Neural progenitor cell (in vitro differentiated cells): ENCODE results near the gene INPP4B. TPM values are rescaled to one million over a fixed set of nuclear protein-coding genes. Genes with fewer than 3 reads are reported as not detected.
"Not testable (repeated sequence)": the region's sequence is repeated elsewhere in the genome, so short reads cannot be mapped to it uniquely, and the experiment has no call there.

Experiments
- DNase-seq: peaks from one replicate; pipeline ENCODE4 v3.0.0-alpha.2; 2016; ENCODE audit warnings: low spot score
- H2AFZ ChIP-seq: fragments of 200-600 bp; sonication (generic); replicated peaks from 2 replicates; pipeline ENCODE4 v1.6.1; 2016; ENCODE audit warnings: antibody characterized with exemption
- H3F3A ChIP-seq: fragments of 200-600 bp; sonication (generic); 2 replicates; pipeline ENCODE4 v1.6.1; 2016; ENCODE audit warnings: antibody characterized with exemption, low read depth
- H3K27ac ChIP-seq: fragments of 200-600 bp; sonication (generic); 2 replicates; pipeline ENCODE4 v1.5.1; 2016; ENCODE audit warnings: mild to moderate bottlenecking
- H3K27me3 ChIP-seq: fragments of 200-600 bp; sonication (generic); 2 replicates; pipeline ENCODE4 v1.6.1; 2016; ENCODE audit warnings: mild to moderate bottlenecking, moderate library complexity
- H3K36me3 ChIP-seq: fragments of 200-600 bp; sonication (generic); 2 replicates; pipeline ENCODE4 v1.5.1; 2016
- H3K4me1 ChIP-seq: fragments of 200-600 bp; sonication (generic); 2 replicates; pipeline ENCODE4 v1.6.1; 2016; ENCODE audit warnings: mixed run types
- H3K4me2 ChIP-seq: fragments of 200-600 bp; sonication (generic); 2 replicates; pipeline ENCODE4 v1.6.1; 2016
- H3K4me3 ChIP-seq: fragments of 200-600 bp; sonication (generic); 2 replicates; pipeline ENCODE4 v1.5.1; 2016
- H3K79me2 ChIP-seq: fragments of 200-600 bp; sonication (generic); 2 replicates; pipeline ENCODE4 v1.6.1; 2016; ENCODE audit warnings: low read depth
- H3K9ac ChIP-seq: fragments of 200-600 bp; sonication (generic); 2 replicates; pipeline ENCODE4 v1.6.1; 2016
- H3K9me3 ChIP-seq: fragments of 200-600 bp; sonication (generic); 2 replicates; pipeline ENCODE4 v1.5.1; 2016; ENCODE audit warnings: low read depth
- H4K20me1 ChIP-seq: fragments of 200-600 bp; sonication (generic); 2 replicates; pipeline ENCODE4 v1.6.1; 2016; ENCODE audit warnings: low read depth
- H3K27ac Mint-ChIP-seq: 3 replicates; pipeline ENCODE4 v1.8.0; 2021; ENCODE audit warnings: mixed read lengths
- H3K27me3 Mint-ChIP-seq: 2 replicates; pipeline ENCODE4 v1.8.0; 2022; ENCODE audit warnings: low read depth, mild to moderate bottlenecking, inconsistent platforms, moderate library complexity, mixed read lengths; ENCODE audit not compliant: insufficient read depth
- H3K36me3 Mint-ChIP-seq: 3 replicates; pipeline ENCODE4 v1.8.0; 2021; ENCODE audit warnings: mixed read lengths
- H3K4me1 Mint-ChIP-seq: 3 replicates; pipeline ENCODE4 v1.8.0; 2021; ENCODE audit warnings: mixed read lengths
- H3K4me3 Mint-ChIP-seq: 3 replicates; pipeline ENCODE4 v1.8.0; 2021; ENCODE audit warnings: mild to moderate bottlenecking, moderate library complexity, mixed read lengths
- H3K9me3 Mint-ChIP-seq: 3 replicates; pipeline ENCODE4 v1.8.0; 2020; ENCODE audit warnings: mixed read lengths
- CTCF ChIP-seq: fragments of 200-600 bp; sonication (generic); IDR thresholded peaks from 2 replicates; pipeline ENCODE4 v1.5.1; 2017; ENCODE audit warnings: antibody characterized with exemption, mild to moderate bottlenecking
- EZH2 ChIP-seq: fragments of 200-600 bp; sonication (generic); IDR thresholded peaks from 2 replicates; pipeline ENCODE4 v1.6.1; 2017; ENCODE audit warnings: antibody characterized with exemption, mild to moderate bottlenecking, moderate library complexity
- EZH2phosphoT487 ChIP-seq: fragments of 200-600 bp; sonication (generic); IDR thresholded peaks from 2 replicates; pipeline ENCODE4 v1.6.1; 2017; ENCODE audit warnings: antibody characterized with exemption
- total RNA-seq: library from RNA; depleted of rRNA; stranded (reverse); fragments of >200 nt; gene quantifications from 2 replicates; pipeline ENCODE4 v1.2.3, GENCODE V29; 2015; ENCODE audit warnings: low replicate concordance

The INPP4B gene
- total RNA-seq, 1 donor from 2014 or later, result 1.3 TPM

GRCh38 chr4:142648378-142648777, 197.7 kb downstream of the INPP4B start:
- H3K27me3 ChIP-seq, result no peaks in the 10 kb centered on the region
- H3K36me3 ChIP-seq, result no peaks in the 10 kb centered on the region
- no peak overlapping the region for H3K27ac ChIP-seq
- H3K9me3 Mint-ChIP-seq, result peaks cover 28% of the 10 kb centered on the region
- no peaks in the 10 kb centered on the region for H3K4me1 ChIP-seq
- H3F3A ChIP-seq, result no peaks in the 10 kb centered on the region
- no peak overlapping the region for H3K4me3 Mint-ChIP-seq
- no peaks in the 10 kb centered on the region for H4K20me1 ChIP-seq
- H3K9ac ChIP-seq, result no peak overlapping the region
- no peaks in the 10 kb centered on the region for H3K79me2 ChIP-seq
- H2AFZ ChIP-seq, result no peak overlapping the region
- no peak for TF ChIP-seq CTCF
- no peak for TF ChIP-seq EZH2phosphoT487
- no peak for TF ChIP-seq EZH2
- no peaks in the 10 kb centered on the region for H3K27me3 Mint-ChIP-seq
- H3K36me3 Mint-ChIP-seq, result no peaks in the 10 kb centered on the region
- H3K4me2 ChIP-seq, result no peak overlapping the region
- peak; percentile 17 for DNase-seq
- no peak overlapping the region for H3K4me3 ChIP-seq
- no peaks in the 10 kb centered on the region for H3K4me1 Mint-ChIP-seq
- H3K27ac Mint-ChIP-seq, result no peak overlapping the region
- H3K9me3 ChIP-seq, result no peaks in the 10 kb centered on the region

DNA sequence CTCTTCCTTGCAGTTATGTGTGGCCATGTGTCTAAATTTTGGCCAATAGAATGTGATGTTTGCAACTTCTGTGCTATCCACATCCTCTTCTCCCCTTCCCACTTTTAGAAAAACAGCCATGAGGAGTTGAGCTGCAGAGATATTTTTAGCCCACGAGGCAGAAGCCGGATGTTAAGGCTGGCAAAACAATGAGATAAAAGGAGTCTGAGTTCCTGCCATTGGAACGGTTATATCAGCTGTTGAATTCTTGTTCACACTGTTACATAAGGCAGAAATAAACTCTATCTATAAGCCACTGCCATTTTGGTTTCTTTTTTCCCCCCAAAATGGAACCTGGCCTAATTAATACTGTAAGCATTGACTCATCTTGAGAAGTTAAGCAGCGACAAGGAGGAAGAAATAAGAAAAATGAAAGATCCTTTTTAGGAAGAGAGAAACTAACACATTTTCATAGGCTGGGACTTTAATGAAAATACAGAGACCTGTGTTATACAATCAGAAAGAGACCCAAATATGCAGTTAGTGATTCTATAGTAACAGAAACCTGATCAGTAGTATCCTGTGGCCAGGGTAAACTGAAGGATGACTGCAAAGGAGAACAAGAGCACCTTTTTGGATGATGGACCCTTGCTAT, 200.5 kb downstream of the INPP4B start:
- no peak overlapping the region for H3K27ac ChIP-seq
- no peak for DNase-seq
- no peaks in the 10 kb centered on the region for H3K27me3 Mint-ChIP-seq

DNA sequence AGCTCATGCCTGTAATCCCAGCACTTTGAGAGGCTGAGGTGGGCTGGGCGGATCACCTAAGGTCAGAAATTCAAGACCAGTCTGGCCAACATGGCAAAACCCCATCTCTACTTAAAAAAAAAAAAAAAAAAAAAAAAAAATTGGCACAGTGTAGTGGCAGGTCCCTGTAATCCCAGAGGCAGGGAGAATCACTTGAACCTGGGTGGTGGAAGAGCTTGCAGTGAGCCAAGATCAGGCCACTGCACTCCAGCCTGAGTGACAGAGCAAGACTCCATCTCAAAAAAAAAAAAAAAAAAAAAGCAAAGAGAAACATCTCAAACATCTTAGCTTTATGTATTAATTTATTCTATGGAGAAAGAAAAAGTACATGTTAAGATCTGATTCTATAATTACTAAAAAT, 201.5 kb downstream of the INPP4B start:
- H4K20me1 ChIP-seq, H3K4me3 Mint-ChIP-seq, H3K9me3 Mint-ChIP-seq, H3K27me3 Mint-ChIP-seq, H3K27ac Mint-ChIP-seq, H3K27me3 ChIP-seq, DNase-seq, H3K4me2 ChIP-seq, H3K9me3 ChIP-seq, H3K79me2 ChIP-seq, H3K9ac ChIP-seq, H3F3A ChIP-seq, H3K4me3 ChIP-seq, H2AFZ ChIP-seq, H3K27ac ChIP-seq, H3K4me1 ChIP-seq, H3K36me3 ChIP-seq, H3K36me3 Mint-ChIP-seq, H3K4me1 Mint-ChIP-seq: not testable (repeated sequence)

More for the DNA sequence above, 200.5 kb downstream of the INPP4B start:
- no peaks in the 10 kb centered on the region for H3K9me3 ChIP-seq
- no peaks in the 10 kb centered on the region for H3K27me3 ChIP-seq
- no peaks in the 10 kb centered on the region for H3K36me3 ChIP-seq
- H2AFZ ChIP-seq, result no peak overlapping the region
- H4K20me1 ChIP-seq, result no peaks in the 10 kb centered on the region
- no peaks in the 10 kb centered on the region for H3K4me1 Mint-ChIP-seq
- H3K79me2 ChIP-seq, result no peaks in the 10 kb centered on the region
- H3K4me3 ChIP-seq, result no peak overlapping the region
- no peak overlapping the region for H3K4me2 ChIP-seq
- peaks cover 10% of the 10 kb centered on the region for H3K9me3 Mint-ChIP-seq
- H3K27ac Mint-ChIP-seq, result no peak overlapping the region
- no peaks in the 10 kb centered on the region for H3K4me1 ChIP-seq
- no peak overlapping the region for H3K4me3 Mint-ChIP-seq
- no peak for TF ChIP-seq EZH2
- TF ChIP-seq EZH2phosphoT487, result no peak
- no peak for TF ChIP-seq CTCF
- no peak overlapping the region for H3K9ac ChIP-seq
- no peaks in the 10 kb centered on the region for H3F3A ChIP-seq
- no peaks in the 10 kb centered on the region for H3K36me3 Mint-ChIP-seq

GRCh38 chr4:142637614-142638013, 208.5 kb downstream of the INPP4B start:
- Histone ChIP-seq H3K27ac (no peak overlapping the region), H3K4me2 (no peak overlapping the region), H2AFZ (no peak overlapping the region), H3K27me3 (no peaks in the 10 kb centered on the region), H3K36me3 (peaks cover 9% of the 10 kb centered on the region), H4K20me1 (no peaks in the 10 kb centered on the region), H3K9ac (no peak overlapping the region), H3K9me3 (no peaks in the 10 kb centered on the region), H3K4me1 (no peaks in the 10 kb centered on the region), H3K79me2 (no peaks in the 10 kb centered on the region), H3K4me3 (no peak overlapping the region), H3F3A (no peaks in the 10 kb centered on the region)
- Mint-ChIP-seq H3K4me3 (no peak overlapping the region), H3K4me1 (no peaks in the 10 kb centered on the region), H3K9me3 (peaks cover 5% of the 10 kb centered on the region), H3K36me3 (no peaks in the 10 kb centered on the region), H3K27me3 (no peaks in the 10 kb centered on the region), H3K27ac (no peak overlapping the region)
- DNase-seq, result no peak
- no peak for TF ChIP-seq EZH2
- no peak for TF ChIP-seq EZH2phosphoT487
- no peak for TF ChIP-seq CTCF
